Mesendoderm (in vitro differentiated cells): ENCODE results near the gene SCAMP1.

Source experiments
- DNase-seq: peaks from one replicate; pipeline ENCODE4 v3.0.0; 2013
- H2AK5ac ChIP-seq: 2 replicates; pipeline ENCODE4 v1.6.1; 2013; ENCODE audit warnings: low read length, inconsistent platforms
- H2BK120ac ChIP-seq: 2 replicates; pipeline ENCODE4 v1.6.1; 2013; ENCODE audit warnings: low read depth, mild to moderate bottlenecking, low read length, moderate library complexity, mixed read lengths
- H2BK15ac ChIP-seq: replicated peaks from 2 replicates; pipeline ENCODE4 v1.6.1; 2013; ENCODE audit warnings: low read depth, mild to moderate bottlenecking, moderate library complexity
- H2BK5ac ChIP-seq: 2 replicates; pipeline ENCODE4 v1.6.1; 2013; ENCODE audit warnings: low read length, inconsistent platforms
- H3K18ac ChIP-seq: 2 replicates; pipeline ENCODE4 v1.6.1; 2013; ENCODE audit warnings: mild to moderate bottlenecking, low read length, mixed read lengths
- H3K23ac ChIP-seq: one replicate; pipeline ENCODE4 v1.6.1; 2013; ENCODE audit warnings: low read length
- H3K27ac ChIP-seq: 2 replicates; pipeline ENCODE4 v1.5.1; 2013; ENCODE audit warnings: low read depth, mild to moderate bottlenecking, inconsistent platforms, low read length, moderate library complexity
- H3K27me3 ChIP-seq: 2 replicates; pipeline ENCODE4 v1.6.1; 2013; ENCODE audit warnings: low read length, control low read depth, mild to moderate bottlenecking, inconsistent platforms; ENCODE audit not compliant: insufficient read depth, poor library complexity
- H3K36me3 ChIP-seq: 2 replicates; pipeline ENCODE4 v1.6.1; 2013; ENCODE audit warnings: low read length, inconsistent platforms; ENCODE audit not compliant: control insufficient read depth, insufficient read depth
- H3K4ac ChIP-seq: one replicate; pipeline ENCODE4 v1.6.1; 2013; ENCODE audit warnings: low read depth, mild to moderate bottlenecking, low read length, moderate library complexity
- H3K4me1 ChIP-seq: 2 replicates; pipeline ENCODE4 v1.6.1; 2013; ENCODE audit warnings: low read depth, low read length, inconsistent platforms; ENCODE audit not compliant: control insufficient read depth
- H3K4me2 ChIP-seq: 2 replicates; pipeline ENCODE4 v1.6.1; 2013; ENCODE audit warnings: low read length
- H3K4me3 ChIP-seq: 2 replicates; pipeline ENCODE4 v1.5.1; 2013; ENCODE audit warnings: mild to moderate bottlenecking, low read length
- H3K56ac ChIP-seq: one replicate; pipeline ENCODE4 v1.6.1; 2013; ENCODE audit warnings: low read length
- H3K79me1 ChIP-seq: 2 replicates; pipeline ENCODE4 v1.6.1; 2013; ENCODE audit warnings: low read length, inconsistent platforms
- H3K79me2 ChIP-seq: 2 replicates; pipeline ENCODE4 v1.6.1; 2013; ENCODE audit warnings: mild to moderate bottlenecking, low read length; ENCODE audit not compliant: control insufficient read depth, insufficient read depth
- H3K9ac ChIP-seq: 2 replicates; pipeline ENCODE4 v1.6.1; 2013; ENCODE audit warnings: low read length, inconsistent platforms
- H4K5ac ChIP-seq: one replicate; pipeline ENCODE4 v1.6.1; 2013; ENCODE audit warnings: low read length
- H4K8ac ChIP-seq: one replicate; pipeline ENCODE4 v1.6.1; 2013; ENCODE audit warnings: low read depth, mild to moderate bottlenecking, control low read depth, low read length, moderate library complexity
- WGBS: extraction: QIAGEN DNeasy Blood & Tissue Kit; methylation state at CpG from one replicate; pipeline ENCODE4 v1.1.7; 2013; ENCODE audit warnings: low lambda C conversion rate, missing lambda C conversion rate; ENCODE audit not compliant: insufficient coverage; ENCODE audit errors: extremely low coverage; 5-methylcytosine and 5-hydroxymethylcytosine counted together

The SCAMP1 gene

GRCh38 chr5:78336698-78337097 is 23.7 kb upstream of the SCAMP1 start:
- Histone ChIP-seq H3K56ac (no peak overlapping the region), H3K23ac (no peak overlapping the region), H3K27ac (no peak overlapping the region), H4K8ac (no peak overlapping the region), H3K4me3 (no peak overlapping the region), H2BK5ac (no peak overlapping the region), H3K79me1 (no peaks in the 10 kb centered on the region), H3K79me2 (no peaks in the 10 kb centered on the region), H3K27me3 (peaks cover 3% of the 10 kb centered on the region), H3K4me1 (no peaks in the 10 kb centered on the region), H3K36me3 (no peaks in the 10 kb centered on the region), H2BK15ac (no peak overlapping the region), H3K4me2 (no peak overlapping the region), H2BK120ac (no peak overlapping the region), H3K4ac (no peak overlapping the region), H4K5ac (no peak overlapping the region), H3K9ac (no peak overlapping the region), H2AK5ac (no peak overlapping the region), H3K18ac (no peak overlapping the region)
- WGBS: no CpG with 5 or more reads among the region's 2 CpGs
- no peak for DNase-seq

- no peak overlapping the region for H4K5ac ChIP-seq
- H3K4me2 ChIP-seq: no peak overlapping the region
- no peak overlapping the region for H3K18ac ChIP-seq
- no peak overlapping the region for H3K4ac ChIP-seq
- no peak overlapping the region for H3K56ac ChIP-seq
- no peaks in the 10 kb centered on the region for H3K36me3 ChIP-seq
- H3K27ac ChIP-seq: no peak overlapping the region
- H3K79me2 ChIP-seq: no peaks in the 10 kb centered on the region
- no peak overlapping the region for H4K8ac ChIP-seq
- H2AK5ac ChIP-seq: no peak overlapping the region
- H3K23ac ChIP-seq: no peak overlapping the region
- DNase-seq: no peak
- H2BK15ac ChIP-seq: no peak overlapping the region
- no peaks in the 10 kb centered on the region for H3K79me1 ChIP-seq
- no peak overlapping the region for H2BK5ac ChIP-seq
- H2BK120ac ChIP-seq: no peak overlapping the region
- no peak overlapping the region for H3K9ac ChIP-seq
- no peaks in the 10 kb centered on the region for H3K4me1 ChIP-seq
- no CpG with 5 or more reads among the region's 5 CpGs for WGBS
- H3K4me3 ChIP-seq: no peak overlapping the region
- H3K27me3 ChIP-seq: peaks cover 6% of the 10 kb centered on the region
These were observed 20.6 kb upstream of the SCAMP1 start for GRCh38 chr5:78339617-78340436.

GRCh38 chr5:78341440-78341839 is 19.0 kb upstream of the SCAMP1 start:
- Histone ChIP-seq H4K5ac (no peak overlapping the region), H3K56ac (no peak overlapping the region), H2BK15ac (no peak overlapping the region), H3K79me2 (no peaks in the 10 kb centered on the region), H2BK5ac (no peak overlapping the region), H2BK120ac (no peak overlapping the region), H3K4me2 (no peak overlapping the region), H3K4me1 (no peaks in the 10 kb centered on the region), H3K27ac (no peak overlapping the region), H2AK5ac (no peak overlapping the region), H3K4ac (no peak overlapping the region), H3K4me3 (no peak overlapping the region), H3K9ac (no peak overlapping the region), H3K36me3 (no peaks in the 10 kb centered on the region), H3K27me3 (peaks cover 6% of the 10 kb centered on the region), H3K23ac (no peak overlapping the region), H3K18ac (no peak overlapping the region), H3K79me1 (no peaks in the 10 kb centered on the region), H4K8ac (no peak overlapping the region)
- DNase-seq: no peak
- WGBS: no CpG with 5 or more reads among the region's 3 CpGs

GRCh38 chr5:78345485-78345884 is 14.9 kb upstream of the SCAMP1 start:
- Histone ChIP-seq H3K4me2 (no peak overlapping the region), H3K36me3 (no peaks in the 10 kb centered on the region), H3K9ac (no peak overlapping the region), H3K27ac (no peak overlapping the region), H3K4ac (no peak overlapping the region), H2AK5ac (no peak overlapping the region), H3K4me1 (no peaks in the 10 kb centered on the region), H3K23ac (no peak overlapping the region), H2BK15ac (no peak overlapping the region), H3K4me3 (no peak overlapping the region), H2BK5ac (no peak overlapping the region), H3K27me3 (peaks cover 4% of the 10 kb centered on the region), H3K79me2 (no peaks in the 10 kb centered on the region), H3K18ac (no peak overlapping the region), H2BK120ac (no peak overlapping the region), H3K56ac (no peak overlapping the region), H3K79me1 (no peaks in the 10 kb centered on the region), H4K5ac (no peak overlapping the region), H4K8ac (no peak overlapping the region)
- DNase-seq: no peak
- WGBS: no CpG with 5 or more reads among the region's 3 CpGs

GRCh38 chr5:78353520-78353919 is 6.9 kb upstream of the SCAMP1 start:
- Histone ChIP-seq H2BK120ac (no peak overlapping the region), H3K79me1 (no peaks in the 10 kb centered on the region)
- WGBS: no CpG with 5 or more reads among the region's 4 CpGs

More at GRCh38 chr5:78353520-78353919, 6.9 kb upstream of the SCAMP1 start:
- Histone ChIP-seq H2AK5ac (no peak overlapping the region), H2BK5ac (no peak overlapping the region), H3K27ac (no peak overlapping the region), H4K8ac (no peak overlapping the region), H3K4ac (no peak overlapping the region), H3K56ac (no peak overlapping the region), H3K27me3 (no peaks in the 10 kb centered on the region), H3K9ac (no peak overlapping the region), H3K4me1 (no peaks in the 10 kb centered on the region), H2BK15ac (no peak overlapping the region), H3K36me3 (no peaks in the 10 kb centered on the region), H3K4me3 (no peak overlapping the region), H4K5ac (no peak overlapping the region), H3K23ac (no peak overlapping the region), H3K4me2 (no peak overlapping the region), H3K18ac (no peak overlapping the region), H3K79me2 (no peaks in the 10 kb centered on the region)
- no peak for DNase-seq
